Embryonic facial prominence (tissue), 1 donor: ENCODE results near the gene TRIM56.
"Not testable (repeated sequence)": the region's sequence is repeated elsewhere in the genome, so short reads cannot be mapped to it uniquely, and the experiment has no call there.

Experiments used
- DNase-seq: peaks from one replicate; pipeline ENCODE4 v3.0.0-alpha.2; 2016; ENCODE audit errors: extremely low spot score

TRIM56 gene

GRCh38 chr7:101085162-101085964 lies at the start of gene TRIM56:
Gene TRIM56 (plus strand): TSS chr7:101085481. CDS start chr7:101087313, 1,832 bp downstream.
- no peak for DNase-seq

- no peak for DNase-seq
Measured at GRCh38 chr7:101035941-101036340, 49.3 kb upstream of the TRIM56 start.

- DNase-seq, result not testable (repeated sequence)
Measured at GRCh38 chr7:101041283-101041682, 44.0 kb upstream of the TRIM56 start.

- no peak for DNase-seq
Measured at GRCh38 chr7:101058355-101058754, 26.9 kb upstream of the TRIM56 start.

- no peak for DNase-seq
Measured at GRCh38 chr7:101059620-101059942, 25.7 kb upstream of the TRIM56 start.

- DNase-seq, result no peak
Measured at GRCh38 chr7:101060992-101061391, 24.3 kb upstream of the TRIM56 start.

GRCh38 chr7:101064176-101064550 lies 21.1 kb upstream of the TRIM56 start:
- DNase-seq, result not testable (repeated sequence)

- DNase-seq, result not testable (repeated sequence)
Measured at GRCh38 chr7:101065162-101065561, 20.1 kb upstream of the TRIM56 start.

GRCh38 chr7:101066141-101066832 lies 19.0 kb upstream of the TRIM56 start:
- no peak for DNase-seq

- no peak for DNase-seq
Measured at GRCh38 chr7:101066833-101067177, 18.5 kb upstream of the TRIM56 start.

- no peak for DNase-seq
Measured at GRCh38 chr7:101068401-101068800, 16.9 kb upstream of the TRIM56 start.

- DNase-seq, result not testable (repeated sequence)
Measured at GRCh38 chr7:101071362-101072104, 13.7 kb upstream of the TRIM56 start.

GRCh38 chr7:101075646-101076045 lies 9.6 kb upstream of the TRIM56 start:
- DNase-seq, result no peak

GRCh38 chr7:101076183-101076582 lies 9.1 kb upstream of the TRIM56 start:
- not testable (repeated sequence) for DNase-seq

- DNase-seq, result peak; percentile 61
Measured at GRCh38 chr7:101077303-101078086, 7.8 kb upstream of the TRIM56 start.

- DNase-seq, result no peak
Measured at GRCh38 chr7:101081432-101081831, 3.8 kb upstream of the TRIM56 start.

- no peak for DNase-seq
Measured at GRCh38 chr7:101084865-101085161, 468 bp upstream of the TRIM56 start.

- DNase-seq, result no peak
Measured at GRCh38 chr7:101087334-101088068, 2.2 kb downstream of the TRIM56 start.

- no peak for DNase-seq
Measured at GRCh38 chr7:101088069-101088425, 2.8 kb downstream of the TRIM56 start.

GRCh38 chr7:101088858-101089529 lies 3.7 kb downstream of the TRIM56 start:
- no peak for DNase-seq

GRCh38 chr7:101089876-101090275 lies 4.6 kb downstream of the TRIM56 start:
- no peak for DNase-seq
